HepG2 (cell line): Measurements from ENCODE around the gene MCEE. TPM values are rescaled to one million over a fixed set of nuclear protein-coding genes. Genes with fewer than 3 reads are reported as not detected.

ENCODE experiments used
- ATAC-seq: fragments of 200-7000 bp; cut with Tn5 transposase; 3 replicates; pipeline ENCODE4 v1.9.1; 2020; ENCODE audit warnings: mild to moderate bottlenecking, moderate library complexity
- BruUV-seq: library from RNA; stranded (reverse); fragments of 400-500 nt; replicated peaks from 2 replicates; lab custom pipeline; 2021; lab: Mats Ljungman, UMichigan
- CTCF ChIA-PET: fragments of 300-600 bp; formaldehyde crosslinking; extraction: SDS; loops from one replicate; lab custom pipeline; 2021; ENCODE audit warnings: low total read pairs, inconsistent platforms, low intra/inter-chr PET ratio; lab: Yijun Ruan, JAX
- POLR2A ChIA-PET: fragments of 350-600 bp; sonication (Branson Sonifier 250); formaldehyde crosslinking; loops from one replicate; lab custom pipeline; 2020; ENCODE audit warnings: antibody characterized with exemption, inconsistent platforms; lab: Yijun Ruan, JAX
- DNase-seq: peaks from one replicate; pipeline ENCODE4 v3.0.0-alpha.2; 2015; ENCODE audit warnings: low spot score
- FAIRE-seq: peaks from 3 replicates; lab custom pipeline; 2011; peaks lifted over from hg19 to GRCh38; lab: Jason Lieb, UNC
- H2AFZ ChIP-seq: one replicate; pipeline ENCODE4 v1.6.1; 2011; ENCODE audit warnings: low read length, inconsistent platforms
- H3K27ac ChIP-seq: fragments of 300-600 bp; 3 replicates; pipeline ENCODE4 v1.8.0; 2011; ENCODE audit warnings: mixed run types, mild to moderate bottlenecking, mixed read lengths, low read length, inconsistent platforms; ENCODE audit not compliant: insufficient read depth; ENCODE audit errors: extremely low read length
- H3K27me3 ChIP-seq, 2 experiments: fragments of 200-600 bp in 1 of 2; 2 replicates in 1 of 2; 3 replicates in 1 of 2; pipeline versions ENCODE4 v1.6.0 to v1.8.0; 2011; ENCODE audit warnings: low read length in 2 of 2, mild to moderate bottlenecking in 2 of 2, moderate library complexity in 2 of 2, inconsistent platforms in 1 of 2; ENCODE audit not compliant: insufficient read depth in 2 of 2, control insufficient read depth in 1 of 2
- H3K36me3 ChIP-seq, 2 experiments: fragments of 200-600 bp in 1 of 2; replicated peaks in 1 of 2; 2 replicates in 1 of 2; 3 replicates in 1 of 2; pipeline versions ENCODE4 v1.5.1 to v1.8.0; 2011; ENCODE audit warnings: low read length in 2 of 2, inconsistent platforms in 1 of 2; ENCODE audit not compliant: insufficient read depth in 2 of 2, control insufficient read depth in 1 of 2
- H3K4me1 ChIP-seq: 2 replicates; pipeline ENCODE4 v1.5.1; 2012; ENCODE audit warnings: low read length, inconsistent platforms; ENCODE audit not compliant: insufficient read depth
- H3K4me2 ChIP-seq: 2 replicates; pipeline ENCODE4 v1.6.0; 2011; ENCODE audit warnings: low read depth, low read length, inconsistent platforms
- H3K4me3 ChIP-seq, 3 experiments: fragments of 200-600 bp in 1 of 3; sonication (generic), shearing (Covaris generic) in 1 of 3; replicated peaks in 1 of 3; 2 replicates each; pipeline ENCODE4 v1.5.1; 2011 to 2016; ENCODE audit warnings: low read length in 3 of 3, inconsistent platforms in 2 of 3, low read depth in 2 of 3, mild to moderate bottlenecking in 2 of 3, control low read depth in 1 of 3, mixed read lengths in 1 of 3; ENCODE audit not compliant: insufficient read depth in 1 of 3
- H3K79me2 ChIP-seq: one replicate; pipeline ENCODE4 v1.6.1; 2011; ENCODE audit warnings: low read length, inconsistent platforms; ENCODE audit not compliant: insufficient read depth
- H3K9ac ChIP-seq: 2 replicates; pipeline ENCODE4 v1.6.0; 2011; ENCODE audit warnings: mild to moderate bottlenecking, low read depth, low read length, inconsistent platforms; ENCODE audit not compliant: insufficient read depth
- H3K9me3 ChIP-seq: 2 replicates; pipeline ENCODE4 v1.5.1; 2012; ENCODE audit warnings: mild to moderate bottlenecking, low read length
- H4K20me1 ChIP-seq: 2 replicates; pipeline ENCODE4 v1.6.0; 2011; ENCODE audit warnings: inconsistent platforms, mild to moderate bottlenecking, low read length, moderate library complexity; ENCODE audit not compliant: insufficient read depth
- ZFP1 ChIP-seq: IDR thresholded peaks from 2 replicates; pipeline ENCODE4 v1.6.1; 2016
- ZNF431 ChIP-seq: sonication (generic); formaldehyde crosslinking; IDR thresholded peaks from 2 replicates; pipeline ENCODE4 v1.9.0; 2022; ENCODE audit warnings: missing genetic modification reagents, low read depth, mild to moderate bottlenecking, borderline replicate concordance
- WGBS: methylation state at CpG from one replicate; pipeline ENCODE4 v1.1.6; 2017; ENCODE audit warnings: low lambda C conversion rate; 5-methylcytosine and 5-hydroxymethylcytosine counted together
- in situ Hi-C: cut with HindIII; loops from 2 replicates; pipeline ENCODE4 v1.10.0; 2017; ENCODE audit warnings: low pct_unique_long_range_greater_than_20kb; ENCODE audit not compliant: extremely low pct_ligation_motif_present
- intact Hi-C: fragments of 100-400 bp; cut with micrococcal nuclease; formaldehyde crosslinking; loops from one replicate; pipeline ENCODE4 v1.10.0; 2022; ENCODE audit not compliant: unreplicated experiment
- polyA plus RNA-seq, 8 experiments: library from polyadenylated mRNA; depleted of rRNA in 3 of 8; stranded (reverse) in 7 of 8; unstranded in 1 of 8; fragments of >200 nt; fragmentation: Illumina TruSeq in 4 of 8; extraction: Trizol in 4 of 8; gene quantifications; 2 replicates each; pipeline versions ENCODE4 v1.2.1 to v1.2.3, GENCODE V29; 2011 to 2016; ENCODE audit warnings: low read depth in 4 of 8, missing spikeins in 1 of 8, mixed read lengths in 1 of 8; ENCODE audit not compliant: insufficient read depth in 1 of 8
- total RNA-seq, 5 experiments: library from RNA; depleted of rRNA; stranded (reverse); fragments of >200 nt; fragmentation: Illumina TruSeq; extraction: Trizol; gene quantifications; 2 replicates each; pipeline ENCODE4 v1.2.3, GENCODE V29; 2016; ENCODE audit warnings: low read depth in 1 of 5
- TF ChIP-seq, protein P1 (sequence below): sonication (generic); formaldehyde crosslinking; IDR thresholded peaks from 2 replicates; pipeline ENCODE4 v1.8.0; 2022; ENCODE audit warnings: mild to moderate bottlenecking, missing genetic modification reagents, borderline replicate concordance
- TF ChIP-seq, protein P2 (sequence below): sonication (generic); formaldehyde crosslinking; IDR thresholded peaks from 2 replicates; pipeline ENCODE4 v1.4.0; 2020; ENCODE audit warnings: missing genetic modification reagents

Gene MCEE
- total and polyA plus RNA-seq, 2 of the 13 experiments (the other 11 are each of a cell fraction or from before 2014, with no cell fraction given): 32.0 to 66.9 TPM

DNA sequence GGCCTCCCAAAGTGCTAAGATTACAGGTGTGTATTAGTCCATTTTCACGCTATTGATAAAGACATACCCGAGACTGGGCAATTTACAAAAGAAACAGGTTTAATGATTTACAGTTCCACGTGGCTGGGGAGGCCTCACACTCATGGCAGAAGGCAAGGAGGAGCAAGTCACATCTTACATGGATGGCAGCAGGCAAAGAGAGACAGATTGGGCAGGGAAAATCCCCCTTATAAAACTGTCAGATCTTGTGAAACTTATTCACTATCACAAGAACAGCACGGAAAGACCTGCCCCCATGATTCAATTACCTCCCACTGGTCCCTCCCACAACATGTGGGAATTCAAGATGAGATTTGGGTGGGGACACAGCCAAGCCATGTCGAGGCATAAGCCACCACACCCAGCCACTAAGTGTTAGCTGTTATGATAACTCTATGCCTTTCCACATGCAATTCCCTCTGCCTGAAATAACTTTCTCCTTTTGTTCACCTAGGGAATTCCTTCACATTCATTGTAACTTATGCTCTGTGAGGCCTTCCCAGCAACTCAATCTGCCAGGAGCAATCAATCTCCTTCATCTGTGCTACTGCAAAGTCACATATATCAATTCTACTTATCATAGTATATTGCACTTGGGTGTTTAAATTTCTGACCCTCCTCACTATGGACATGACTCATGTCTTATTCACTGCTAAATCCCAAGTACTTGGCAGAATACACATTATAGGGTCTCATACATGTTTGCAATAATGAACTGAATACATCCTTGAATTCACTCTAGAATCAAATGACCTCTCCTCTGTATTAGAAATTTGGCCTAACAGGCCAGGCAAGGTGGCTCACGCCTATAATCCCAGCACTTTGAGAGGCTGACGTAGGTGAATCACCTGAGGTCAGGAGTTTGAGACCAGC is 7.4 kb downstream of the MCEE start:
- POLR2A ChIA-PET: interaction anchor here (1.2 to 1.4 kb wide), 2 partner anchors 8 to 12 kb away, joined by 3 read pairs; no protein-coding TSS in a partner anchor
- H3K4me1 ChIP-seq: peaks cover 52% of the 10 kb centered on the region
- CTCF ChIA-PET: no interaction called here
- in situ Hi-C loops: no loop called here
- peaks cover 34% of the 10 kb centered on the region for H3K79me2 ChIP-seq
- no peak overlapping the region for H2AFZ ChIP-seq
- ATAC-seq (no peak), DNase-seq (no peak), FAIRE-seq (no peak)
- no peaks in the 10 kb centered on the region for H3K27me3 ChIP-seq
- TF ChIP-seq, protein P1, sequence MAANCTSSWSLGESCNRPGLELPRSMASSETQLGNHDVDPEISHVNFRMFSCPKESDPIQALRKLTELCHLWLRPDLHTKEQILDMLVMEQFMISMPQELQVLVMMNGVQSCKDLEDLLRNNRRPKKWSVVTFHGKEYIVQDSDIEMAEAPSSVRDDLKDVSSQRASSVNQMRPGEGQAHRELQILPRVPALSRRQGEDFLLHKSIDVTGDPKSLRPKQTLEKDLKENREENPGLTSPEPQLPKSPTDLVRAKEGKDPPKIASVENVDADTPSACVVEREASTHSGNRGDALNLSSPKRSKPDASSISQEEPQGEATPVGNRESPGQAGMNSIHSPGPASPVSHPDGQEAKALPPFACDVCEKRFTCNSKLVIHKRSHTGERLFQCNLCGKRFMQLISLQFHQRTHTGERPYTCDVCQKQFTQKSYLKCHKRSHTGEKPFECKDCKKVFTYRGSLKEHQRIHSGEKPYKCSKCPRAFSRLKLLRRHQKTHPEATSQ (CRISPR knock-in tag): peak; percentile 79; the same call in 1 of the 2 replicates
- no peak for TF ChIP-seq ZFP1 (CRISPR knock-in tag)
- TF ChIP-seq, protein P2, sequence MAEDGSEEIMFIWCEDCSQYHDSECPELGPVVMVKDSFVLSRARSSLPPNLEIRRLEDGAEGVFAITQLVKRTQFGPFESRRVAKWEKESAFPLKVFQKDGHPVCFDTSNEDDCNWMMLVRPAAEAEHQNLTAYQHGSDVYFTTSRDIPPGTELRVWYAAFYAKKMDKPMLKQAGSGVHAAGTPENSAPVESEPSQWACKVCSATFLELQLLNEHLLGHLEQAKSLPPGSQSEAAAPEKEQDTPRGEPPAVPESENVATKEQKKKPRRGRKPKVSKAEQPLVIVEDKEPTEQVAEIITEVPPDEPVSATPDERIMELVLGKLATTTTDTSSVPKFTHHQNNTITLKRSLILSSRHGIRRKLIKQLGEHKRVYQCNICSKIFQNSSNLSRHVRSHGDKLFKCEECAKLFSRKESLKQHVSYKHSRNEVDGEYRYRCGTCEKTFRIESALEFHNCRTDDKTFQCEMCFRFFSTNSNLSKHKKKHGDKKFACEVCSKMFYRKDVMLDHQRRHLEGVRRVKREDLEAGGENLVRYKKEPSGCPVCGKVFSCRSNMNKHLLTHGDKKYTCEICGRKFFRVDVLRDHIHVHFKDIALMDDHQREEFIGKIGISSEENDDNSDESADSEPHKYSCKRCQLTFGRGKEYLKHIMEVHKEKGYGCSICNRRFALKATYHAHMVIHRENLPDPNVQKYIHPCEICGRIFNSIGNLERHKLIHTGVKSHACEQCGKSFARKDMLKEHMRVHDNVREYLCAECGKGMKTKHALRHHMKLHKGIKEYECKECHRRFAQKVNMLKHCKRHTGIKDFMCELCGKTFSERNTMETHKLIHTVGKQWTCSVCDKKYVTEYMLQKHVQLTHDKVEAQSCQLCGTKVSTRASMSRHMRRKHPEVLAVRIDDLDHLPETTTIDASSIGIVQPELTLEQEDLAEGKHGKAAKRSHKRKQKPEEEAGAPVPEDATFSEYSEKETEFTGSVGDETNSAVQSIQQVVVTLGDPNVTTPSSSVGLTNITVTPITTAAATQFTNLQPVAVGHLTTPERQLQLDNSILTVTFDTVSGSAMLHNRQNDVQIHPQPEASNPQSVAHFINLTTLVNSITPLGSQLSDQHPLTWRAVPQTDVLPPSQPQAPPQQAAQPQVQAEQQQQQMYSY: no peak
- peak; percentile 100 for TF ChIP-seq ZNF431
- peaks cover 12% of the 10 kb centered on the region; the same call in 1 of the 2 replicates for H4K20me1 ChIP-seq
- peaks cover 25 to 53% of the 10 kb centered on the region in 2 experiments for H3K36me3 ChIP-seq
- no peak overlapping the region for H3K4me3 ChIP-seq
- peaks cover 7% of the 10 kb centered on the region for H3K9me3 ChIP-seq
- no peak overlapping the region for H3K9ac ChIP-seq
- H3K4me2 ChIP-seq: no peak overlapping the region
- intact Hi-C loops: no loop called here
- BruUV-seq: no TSS peak
- WGBS: 89% methylated on average over 7 of the region's 7 CpGs
- H3K27ac ChIP-seq: no peak overlapping the region
